Measurements from ENCODE around the gene HOXA6.

HOXA6 gene

GRCh38 chr7:27143950-27144780, 3.4 kb downstream of the HOXA6 start:
- Histone ChIP-seq H3K9ac (ENCODE audit: low read length in 5 of 5) (no peak overlapping the region), H3K36me3 (ENCODE audit: control insufficient read depth in 5 of 5, insufficient read depth in 5 of 5, low read length in 5 of 5) (peaks cover 4 to 27% (median 16%) of the 10 kb centered on the region in 5 donors), H3K9me3 (ENCODE audit: control insufficient read depth in 5 of 5, low read length in 5 of 5) (no peaks in the 10 kb centered on the region), H3K4me3 (ENCODE audit: low read depth in 1 of 5, low read length in 5 of 5) (peak overlapping the region in 4 of 5 donors; percentile 55 to 84 (median 74)), H3K27me3 (ENCODE audit: control insufficient read depth in 5 of 5, insufficient read depth in 4 of 5, low read length in 5 of 5) (peaks cover 0 to 4% (median 0%) of the 10 kb centered on the region in 5 donors), H3K27ac (ENCODE audit: low read depth, low read length) (peak overlapping the region; percentile 95), H3K4me1 (ENCODE audit: control insufficient read depth in 5 of 5, insufficient read depth in 5 of 5, low read length in 5 of 5) (peaks cover 9 to 88% (median 86%) of the 10 kb centered on the region in 5 donors)

- Histone ChIP-seq H3K27me3 (ENCODE audit: control insufficient read depth in 5 of 5, insufficient read depth in 4 of 5, low read length in 5 of 5) (peaks cover 0 to 3% (median 0%) of the 10 kb centered on the region in 5 donors), H3K36me3 (ENCODE audit: control insufficient read depth in 5 of 5, insufficient read depth in 5 of 5, low read length in 5 of 5) (peaks cover 4 to 27% (median 16%) of the 10 kb centered on the region in 5 donors), H3K9ac (ENCODE audit: low read length in 5 of 5) (peak within 1 kb of the TSS; percentile 56 to 79 (median 76)), H3K4me3 (ENCODE audit: low read depth in 1 of 5, low read length in 5 of 5) (peak within 1 kb of the TSS; percentile 69 to 84 (median 75)), H3K4me1 (ENCODE audit: control insufficient read depth in 5 of 5, insufficient read depth in 5 of 5, low read length in 5 of 5) (peaks cover 7 to 88% (median 86%) of the 10 kb centered on the region in 5 donors), H3K27ac (ENCODE audit: low read depth, low read length) (peak within 1 kb of the TSS; percentile 95), H3K9me3 (ENCODE audit: control insufficient read depth in 5 of 5, low read length in 5 of 5) (no peaks in the 10 kb centered on the region)
Measured at GRCh38 chr7:27143023-27143949, 4.3 kb downstream of the HOXA6 start, which contains the start of gene HOXA5. Gene HOXA5 (minus strand): TSS chr7:27143681. CDS start chr7:27143607, 74 bp downstream.

- H3K4me1 ChIP-seq (ENCODE audit: control insufficient read depth in 5 of 5, insufficient read depth in 5 of 5, low read length in 5 of 5): peaks cover 6 to 91% (median 86%) of the 10 kb centered on the region in 5 donors
- peak overlapping the region; percentile 69 to 84 (median 75) for H3K4me3 ChIP-seq (ENCODE audit: low read depth in 1 of 5, low read length in 5 of 5)
- no peaks in the 10 kb centered on the region for H3K27me3 ChIP-seq (ENCODE audit: control insufficient read depth in 5 of 5, insufficient read depth in 4 of 5, low read length in 5 of 5)
- no peaks in the 10 kb centered on the region for H3K9me3 ChIP-seq (ENCODE audit: control insufficient read depth in 5 of 5, low read length in 5 of 5)
- H3K9ac ChIP-seq (ENCODE audit: low read length in 5 of 5): peak overlapping the region; percentile 56 to 79 (median 76)
- peak overlapping the region; percentile 95 for H3K27ac ChIP-seq (ENCODE audit: low read depth, low read length)
- peaks cover 4 to 27% (median 16%) of the 10 kb centered on the region in 5 donors for H3K36me3 ChIP-seq (ENCODE audit: control insufficient read depth in 5 of 5, insufficient read depth in 5 of 5, low read length in 5 of 5)
Measured at GRCh38 chr7:27142580-27143022, 5.0 kb downstream of the HOXA6 start.

GRCh38 chr7:27141923-27142579, 5.5 kb downstream of the HOXA6 start:
- peaks cover 4 to 27% (median 16%) of the 10 kb centered on the region in 5 donors for H3K36me3 ChIP-seq (ENCODE audit: control insufficient read depth in 5 of 5, insufficient read depth in 5 of 5, low read length in 5 of 5)
- peak overlapping the region; percentile 56 to 79 (median 76) for H3K9ac ChIP-seq (ENCODE audit: low read length in 5 of 5)
- no peaks in the 10 kb centered on the region for H3K9me3 ChIP-seq (ENCODE audit: control insufficient read depth in 5 of 5, low read length in 5 of 5)
- H3K4me1 ChIP-seq (ENCODE audit: control insufficient read depth in 5 of 5, insufficient read depth in 5 of 5, low read length in 5 of 5): peaks cover 6 to 91% (median 86%) of the 10 kb centered on the region in 5 donors
- peak overlapping the region; percentile 95 for H3K27ac ChIP-seq (ENCODE audit: low read depth, low read length)
- H3K4me3 ChIP-seq (ENCODE audit: low read depth in 1 of 5, low read length in 5 of 5): peak overlapping the region; percentile 69 to 84 (median 75)
- no peaks in the 10 kb centered on the region for H3K27me3 ChIP-seq (ENCODE audit: control insufficient read depth in 5 of 5, insufficient read depth in 4 of 5, low read length in 5 of 5)

- Histone ChIP-seq H3K9me3 (ENCODE audit: control insufficient read depth in 5 of 5, low read length in 5 of 5) (no peaks in the 10 kb centered on the region), H3K27ac (ENCODE audit: low read depth, low read length) (peak overlapping the region; percentile 95), H3K36me3 (ENCODE audit: control insufficient read depth in 5 of 5, insufficient read depth in 5 of 5, low read length in 5 of 5) (peaks cover 4 to 27% (median 16%) of the 10 kb centered on the region in 5 donors), H3K9ac (ENCODE audit: low read length in 5 of 5) (peak overlapping the region; percentile 48 to 79 (median 76)), H3K4me3 (ENCODE audit: low read depth in 1 of 5, low read length in 5 of 5) (peak overlapping the region; percentile 69 to 84 (median 75)), H3K27me3 (ENCODE audit: control insufficient read depth in 5 of 5, insufficient read depth in 4 of 5, low read length in 5 of 5) (no peaks in the 10 kb centered on the region), H3K4me1 (ENCODE audit: control insufficient read depth in 5 of 5, insufficient read depth in 5 of 5, low read length in 5 of 5) (peaks cover 2 to 91% (median 86%) of the 10 kb centered on the region in 5 donors)
Measured at GRCh38 chr7:27141137-27141922, 6.2 kb downstream of the HOXA6 start.

- H3K4me1 ChIP-seq (ENCODE audit: control insufficient read depth in 5 of 5, insufficient read depth in 5 of 5, low read length in 5 of 5): peaks cover 4 to 91% (median 88%) of the 10 kb centered on the region in 5 donors
- no peaks in the 10 kb centered on the region for H3K27me3 ChIP-seq (ENCODE audit: control insufficient read depth in 5 of 5, insufficient read depth in 4 of 5, low read length in 5 of 5)
- peak overlapping the region; percentile 95 for H3K27ac ChIP-seq (ENCODE audit: low read depth, low read length)
- peaks cover 9 to 19% (median 12%) of the 10 kb centered on the region in 5 donors for H3K36me3 ChIP-seq (ENCODE audit: control insufficient read depth in 5 of 5, insufficient read depth in 5 of 5, low read length in 5 of 5)
- peak overlapping the region in 3 of 5 donors; percentile 28 to 66 (median 56) for H3K9ac ChIP-seq (ENCODE audit: low read length in 5 of 5)
- H3K9me3 ChIP-seq (ENCODE audit: control insufficient read depth in 5 of 5, low read length in 5 of 5): no peaks in the 10 kb centered on the region
- H3K4me3 ChIP-seq (ENCODE audit: low read depth in 1 of 5, low read length in 5 of 5): peak overlapping the region in 4 of 5 donors; percentile 4 to 43 (median 12)
Measured at GRCh38 chr7:27140126-27140857, 7.3 kb downstream of the HOXA6 start.

- peak overlapping the region in 3 of 5 donors; percentile 28 to 66 (median 64) for H3K9ac ChIP-seq (ENCODE audit: low read length in 5 of 5)
- peak overlapping the region; percentile 95 for H3K27ac ChIP-seq (ENCODE audit: low read depth, low read length)
- H3K4me1 ChIP-seq (ENCODE audit: control insufficient read depth in 5 of 5, insufficient read depth in 5 of 5, low read length in 5 of 5): peaks cover 4 to 91% (median 89%) of the 10 kb centered on the region in 5 donors
- H3K4me3 ChIP-seq (ENCODE audit: low read depth in 1 of 5, low read length in 5 of 5): peak overlapping the region in 4 of 5 donors; percentile 4 to 43 (median 10)
- H3K27me3 ChIP-seq (ENCODE audit: control insufficient read depth in 5 of 5, insufficient read depth in 4 of 5, low read length in 5 of 5): no peaks in the 10 kb centered on the region
- H3K9me3 ChIP-seq (ENCODE audit: control insufficient read depth in 5 of 5, low read length in 5 of 5): no peaks in the 10 kb centered on the region
- peaks cover 4 to 13% (median 9%) of the 10 kb centered on the region in 5 donors for H3K36me3 ChIP-seq (ENCODE audit: control insufficient read depth in 5 of 5, insufficient read depth in 5 of 5, low read length in 5 of 5)
Measured at GRCh38 chr7:27139334-27140125, 8.0 kb downstream of the HOXA6 start.

GRCh38 chr7:27138985-27139333, 8.6 kb downstream of the HOXA6 start:
- Histone ChIP-seq H3K36me3 (ENCODE audit: control insufficient read depth in 5 of 5, insufficient read depth in 5 of 5, low read length in 5 of 5) (peaks cover 0 to 9% (median 4%) of the 10 kb centered on the region in 5 donors), H3K4me3 (ENCODE audit: low read depth in 1 of 5, low read length in 5 of 5) (no peak overlapping the region)

More at GRCh38 chr7:27138985-27139333, 8.6 kb downstream of the HOXA6 start:
- Histone ChIP-seq H3K9ac (ENCODE audit: low read length in 5 of 5) (peak overlapping the region in 3 of 5 donors; percentile 10 to 66 (median 64)), H3K9me3 (ENCODE audit: control insufficient read depth in 5 of 5, low read length in 5 of 5) (no peaks in the 10 kb centered on the region), H3K4me1 (ENCODE audit: control insufficient read depth in 5 of 5, insufficient read depth in 5 of 5, low read length in 5 of 5) (peaks cover 6 to 91% (median 89%) of the 10 kb centered on the region in 5 donors), H3K27ac (ENCODE audit: low read depth, low read length) (peak overlapping the region; percentile 95), H3K27me3 (ENCODE audit: control insufficient read depth in 5 of 5, insufficient read depth in 4 of 5, low read length in 5 of 5) (no peaks in the 10 kb centered on the region)
